GM11168 (cell line): Measurements from ENCODE around the gene EFCAB3.
"Not testable (repeated sequence)": the region's sequence is repeated elsewhere in the genome, so short reads cannot be mapped to it uniquely, and the experiment has no call there.

Source experiments
- in situ Hi-C: fragments of 300-500 bp; cut with MboI; formaldehyde crosslinking; loops from one replicate; pipeline ENCODE4 v1.12.0; 2022; ENCODE audit warnings: low sequenced_read_pairs; ENCODE audit not compliant: unreplicated experiment

The EFCAB3 gene

DNA sequence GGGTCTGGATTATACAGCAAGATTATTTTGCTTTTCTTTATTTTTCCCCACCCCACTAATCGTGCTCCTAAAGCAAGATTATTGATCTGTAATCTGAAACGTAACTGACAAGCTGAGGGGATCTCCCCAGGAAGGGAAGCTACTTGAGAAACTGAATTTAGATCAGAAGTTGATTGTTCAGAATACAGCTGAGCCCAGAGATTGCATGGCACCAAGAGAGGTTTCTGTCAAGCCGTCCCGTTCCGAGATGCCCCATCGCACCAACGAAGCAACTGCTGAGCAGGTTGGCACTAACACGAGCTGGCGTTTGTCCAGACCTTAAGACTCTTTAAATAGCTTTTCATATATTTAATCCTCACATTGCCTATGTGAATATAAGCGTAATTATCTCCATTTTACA, 78.1 kb downstream of the EFCAB3 start:
- in situ Hi-C loops = not testable (repeated sequence)

DNA sequence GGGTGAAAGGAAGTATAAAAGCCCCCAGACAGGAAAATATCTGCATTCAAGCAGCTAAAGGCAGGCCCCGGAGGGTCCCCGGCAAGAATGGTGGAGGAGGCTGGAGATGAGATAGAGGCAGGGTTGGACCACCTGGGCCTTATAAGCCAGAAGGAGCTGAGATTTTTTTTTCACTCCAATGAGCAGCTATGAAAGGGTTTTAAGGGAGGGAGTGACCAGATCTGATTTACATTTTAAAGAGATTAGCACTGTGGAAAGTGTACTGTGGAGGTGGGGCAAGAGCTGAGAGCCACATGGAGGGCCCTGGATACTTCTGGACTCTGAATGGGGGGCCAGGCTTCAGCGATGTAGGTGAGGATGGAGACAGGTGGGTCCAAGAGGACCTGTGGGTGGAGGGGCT, 84.1 kb downstream of the EFCAB3 start:
- in situ Hi-C loops = not testable (repeated sequence)

DNA sequence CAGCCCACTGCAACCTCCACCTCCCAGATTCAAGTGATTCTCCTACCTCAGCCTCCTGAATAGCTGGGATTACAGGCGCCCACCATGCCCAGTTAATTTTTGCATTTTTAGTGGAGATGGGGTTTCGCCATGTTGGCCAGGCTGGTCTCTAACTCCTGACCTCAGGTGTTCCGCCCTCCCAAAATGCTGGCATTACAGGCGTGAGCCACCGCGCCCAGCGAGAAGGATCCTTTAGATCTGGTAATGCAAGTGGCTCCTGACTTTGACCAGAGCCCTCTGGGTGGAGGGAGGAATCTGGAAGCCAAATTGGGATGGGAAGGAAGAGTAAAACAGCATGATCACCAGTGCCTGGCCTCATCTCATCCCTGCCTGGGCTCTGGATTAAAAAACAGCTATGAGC, 84.9 kb downstream of the EFCAB3 start:
- in situ Hi-C loops = not testable (repeated sequence)
